H1 (cell line): Measurements from ENCODE around the gene DRAP1. TPM values are rescaled to one million over a fixed set of nuclear protein-coding genes. Genes with fewer than 3 reads are reported as not detected.

Experiments
- CTCF ChIA-PET: fragments of 300-600 bp; sonication (Branson Sonifier 250); formaldehyde crosslinking; loops from one replicate; lab custom pipeline; 2021; ENCODE audit not compliant: partially characterized antibody; lab: Charles Lee
- POLR2A ChIA-PET: fragments of 300-600 bp; sonication (Branson Sonifier 250); formaldehyde crosslinking; loops from one replicate; lab custom pipeline; 2021; ENCODE audit warnings: inconsistent platforms; ENCODE audit not compliant: partially characterized antibody; lab: Charles Lee
- DNase-seq, 2 experiments: peaks; one replicate each; pipeline versions ENCODE4 v3.0.0 to v3.0.0-alpha.2; 2010 to 2022; ENCODE audit warnings: low spot score in 2 of 2, low read depth in 1 of 2, mixed read lengths in 1 of 2
- FAIRE-seq: peaks from 2 replicates; lab custom pipeline; 2011; peaks lifted over from hg19 to GRCh38; lab: Jason Lieb, UNC
- H2AFZ ChIP-seq: 2 replicates; pipeline ENCODE4 v1.8.1; 2012; ENCODE audit warnings: low read length, inconsistent platforms
- H2AK5ac ChIP-seq: 2 replicates; pipeline ENCODE4 v1.6.1; 2013; ENCODE audit warnings: low read depth, low read length
- H2BK120ac ChIP-seq: replicated peaks from 2 replicates; pipeline ENCODE3; 2013; ENCODE audit warnings: low read depth, low read length, inconsistent platforms
- H2BK12ac ChIP-seq: 2 replicates; pipeline ENCODE4 v1.6.1; 2013; ENCODE audit warnings: low read depth, low read length
- H2BK15ac ChIP-seq: 2 replicates; pipeline ENCODE4 v1.6.1; 2013; ENCODE audit warnings: low read length
- H2BK20ac ChIP-seq: 2 replicates; pipeline ENCODE4 v1.6.1; 2013; ENCODE audit warnings: low read length
- H2BK5ac ChIP-seq: 2 replicates; pipeline ENCODE4 v1.6.1; 2013; ENCODE audit warnings: low read depth, low read length
- H3K14ac ChIP-seq: 2 replicates; pipeline ENCODE4 v1.6.1; 2013; ENCODE audit warnings: inconsistent platforms; ENCODE audit not compliant: insufficient read length
- H3K18ac ChIP-seq: 2 replicates; pipeline ENCODE4 v1.6.1; 2013; ENCODE audit warnings: low read length; ENCODE audit errors: extremely low read depth
- H3K23ac ChIP-seq: 2 replicates; pipeline ENCODE4 v1.6.1; 2013; ENCODE audit warnings: inconsistent platforms; ENCODE audit not compliant: insufficient read length
- H3K23me2 ChIP-seq: 2 replicates; pipeline ENCODE4 v1.6.1; 2013; ENCODE audit warnings: low read depth, low read length
- H3K27ac ChIP-seq: 2 replicates; pipeline ENCODE4 v1.6.1; 2011; ENCODE audit warnings: low read depth, low read length, inconsistent platforms
- H3K27me3 ChIP-seq, 4 experiments: replicated peaks in 1 of 4; 1 replicate in 1 of 4; 2 replicates in 3 of 4; pipeline versions ENCODE4 v1.6.1 to v1.8.1; 2011 to 2013; ENCODE audit warnings: low read length in 3 of 4, mild to moderate bottlenecking in 3 of 4, inconsistent platforms in 2 of 4, mixed read lengths in 2 of 4, moderate library complexity in 1 of 4; ENCODE audit not compliant: control insufficient read depth in 3 of 4, insufficient read depth in 3 of 4; ENCODE audit errors: extremely low read depth in 1 of 4
- H3K36me3 ChIP-seq, 4 experiments: 2 replicates each; pipeline versions ENCODE4 v1.6.1 to v1.8.1; 2011 to 2013; ENCODE audit warnings: mild to moderate bottlenecking in 4 of 4, low read length in 3 of 4, moderate library complexity in 2 of 4, control low read depth in 1 of 4, inconsistent platforms in 1 of 4; ENCODE audit not compliant: insufficient read depth in 4 of 4, control insufficient read depth in 2 of 4
- H3K4ac ChIP-seq: replicated peaks from 2 replicates; pipeline ENCODE3; 2013; ENCODE audit warnings: low read length, low read depth, mixed read lengths, inconsistent platforms; ENCODE audit not compliant: insufficient read length
- H3K4me1 ChIP-seq, 4 experiments: replicated peaks in 1 of 4; 1 replicate in 1 of 4; 2 replicates in 3 of 4; pipeline versions ENCODE4 v1.6.1 to v1.8.1; 2011 to 2013; ENCODE audit warnings: low read length in 3 of 4, inconsistent platforms in 2 of 4, mixed read lengths in 1 of 4; ENCODE audit not compliant: insufficient read depth in 4 of 4, control insufficient read depth in 3 of 4
- H3K4me2 ChIP-seq, 2 experiments: 2 replicates each; pipeline versions ENCODE4 v1.6.1 to v1.8.1; 2011 to 2013; ENCODE audit warnings: low read depth in 2 of 2, low read length in 2 of 2, control low read depth in 1 of 2, inconsistent platforms in 1 of 2, mild to moderate bottlenecking in 1 of 2; ENCODE audit not compliant: insufficient read depth in 1 of 2
- H3K4me3 ChIP-seq, 4 experiments: fragments of 200-600, 300-600 bp in 1 of 4; sonication (generic), shearing (Covaris generic), sonication (Bioruptor Twin) in 1 of 4; 2 replicates each; pipeline versions ENCODE4 v1.5.1 to v1.8.1; 2011 to 2016; ENCODE audit warnings: low read length in 4 of 4, low read depth in 3 of 4, control low read depth in 2 of 4, inconsistent platforms in 2 of 4, mild to moderate bottlenecking in 2 of 4, mixed read lengths in 1 of 4, moderate library complexity in 1 of 4; ENCODE audit not compliant: insufficient read depth in 2 of 4; ENCODE audit errors: extremely low read depth in 1 of 4
- H3K56ac ChIP-seq: replicated peaks from 2 replicates; pipeline ENCODE3; 2013; ENCODE audit warnings: low read depth, mild to moderate bottlenecking, mixed read lengths, low read length, inconsistent platforms; ENCODE audit not compliant: insufficient read length
- H3K79me1 ChIP-seq: 2 replicates; pipeline ENCODE4 v1.6.1; 2013; ENCODE audit warnings: low read depth, low read length, control low read depth
- H3K79me2 ChIP-seq, 2 experiments: 2 replicates each; pipeline versions ENCODE4 v1.6.1 to v1.8.1; 2012 to 2013; ENCODE audit warnings: low read length in 2 of 2, mild to moderate bottlenecking in 2 of 2, inconsistent platforms in 1 of 2; ENCODE audit not compliant: insufficient read depth in 2 of 2, control insufficient read depth in 1 of 2
- H3K9ac ChIP-seq, 4 experiments: replicated peaks in 1 of 4; 1 replicate in 1 of 4; 2 replicates in 3 of 4; pipeline versions ENCODE4 v1.6.1 to v1.8.1; 2011 to 2013; ENCODE audit warnings: low read depth in 3 of 4, low read length in 3 of 4, control low read depth in 2 of 4, mild to moderate bottlenecking in 2 of 4, moderate library complexity in 2 of 4, inconsistent platforms in 1 of 4; ENCODE audit errors: extremely low read depth in 1 of 4
- H3K9me3 ChIP-seq, 2 experiments: 2 replicates each; pipeline versions ENCODE4 v1.6.1 to v1.8.1; 2012 to 2013; ENCODE audit warnings: mild to moderate bottlenecking in 2 of 2, moderate library complexity in 2 of 2, control low read depth in 1 of 2, inconsistent platforms in 1 of 2, low read depth in 1 of 2, low read length in 1 of 2, mixed read lengths in 1 of 2; ENCODE audit not compliant: insufficient read depth in 2 of 2
- H4K20me1 ChIP-seq, 2 experiments: replicated peaks in 1 of 2; 2 replicates each; pipeline versions ENCODE3 to v1.8.1; 2011 to 2013; ENCODE audit warnings: inconsistent platforms in 2 of 2, low read length in 2 of 2, mild to moderate bottlenecking in 1 of 2; ENCODE audit not compliant: insufficient read depth in 2 of 2, control insufficient read depth in 1 of 2
- H4K5ac ChIP-seq: 2 replicates; pipeline ENCODE4 v1.6.1; 2013; ENCODE audit warnings: low read length, low read depth, mixed read lengths, inconsistent platforms; ENCODE audit not compliant: insufficient read length
- H4K8ac ChIP-seq: 2 replicates; pipeline ENCODE4 v1.8.0; 2013; ENCODE audit warnings: mild to moderate bottlenecking, moderate library complexity, low read length, inconsistent platforms; ENCODE audit not compliant: insufficient read depth; ENCODE audit errors: extremely low read depth
- H4K91ac ChIP-seq: replicated peaks from 2 replicates; pipeline ENCODE3; 2013; ENCODE audit warnings: low read length, mixed read lengths, inconsistent platforms; ENCODE audit not compliant: insufficient read length
- ATF3 ChIP-seq: IDR thresholded peaks from 2 replicates; pipeline ENCODE4 v1.6.1; 2011; ENCODE audit warnings: low read depth, mild to moderate bottlenecking, low read length; ENCODE audit not compliant: insufficient read depth
- BACH1 ChIP-seq: IDR thresholded peaks from 2 replicates; pipeline ENCODE4 v1.6.1; 2012; ENCODE audit warnings: low read length, improper control_type of control experiment
- CBX8 ChIP-seq: fragments of 300-800, 300-1000 bp; sonication (generic); IDR thresholded peaks from 2 replicates; pipeline ENCODE4 v1.7.1; 2016; ENCODE audit warnings: low read depth, low read length, borderline replicate concordance
- CHD2 ChIP-seq: IDR thresholded peaks from 2 replicates; pipeline ENCODE4 v1.6.1; 2012; ENCODE audit warnings: low read length, improper control_type of control experiment
- CTBP2 ChIP-seq: IDR thresholded peaks from 2 replicates; pipeline ENCODE4 v1.7.0; 2011; ENCODE audit warnings: borderline replicate concordance, mild to moderate bottlenecking, moderate library complexity, mixed read lengths, low read length; ENCODE audit not compliant: insufficient read depth, insufficient read length
- GABPA ChIP-seq: IDR thresholded peaks from 2 replicates; pipeline ENCODE4 v1.6.1; 2011; ENCODE audit warnings: mild to moderate bottlenecking, low read length, moderate library complexity, borderline replicate concordance; ENCODE audit not compliant: insufficient read depth
- KDM4A ChIP-seq: IDR thresholded peaks from one replicate; pipeline ENCODE4 v1.7.1; 2012; ENCODE audit warnings: low read depth, mild to moderate bottlenecking, moderate library complexity, low read length, inconsistent platforms; ENCODE audit not compliant: severe bottlenecking
- KDM5A ChIP-seq: fragments of 200-600 bp; IDR thresholded peaks from 2 replicates; pipeline ENCODE4 v1.7.1; 2012; ENCODE audit warnings: mild to moderate bottlenecking, low read length, inconsistent platforms, mixed read lengths
- NRF1 ChIP-seq: IDR thresholded peaks from 2 replicates; pipeline ENCODE4 v1.6.1; 2011; ENCODE audit warnings: mild to moderate bottlenecking, low read depth, low read length, improper control_type of control experiment
- PHF8 ChIP-seq: fragments of 200-600 bp; sonication (generic); conservative IDR thresholded peaks from 2 replicates; pipeline ENCODE4 v1.7.1; 2012; ENCODE audit warnings: low read depth, mild to moderate bottlenecking, inconsistent platforms, low read length, moderate library complexity
- POLR2A ChIP-seq, 2 experiments: IDR thresholded peaks; 1 replicate in 1 of 2; 2 replicates in 1 of 2; pipeline ENCODE4 v1.6.1; 2011; ENCODE audit warnings: low read depth in 2 of 2, low read length in 2 of 2, mild to moderate bottlenecking in 2 of 2; ENCODE audit errors: control extremely low read depth in 1 of 2
- WGBS, 2 experiments: shearing (Covaris generic) in 1 of 2; methylation state at CpG; one replicate each; pipeline versions ENCODE4 v1.1.6 to v1.1.7; 2013 to 2015; ENCODE audit warnings: low lambda C conversion rate in 2 of 2, mixed read lengths in 2 of 2, inconsistent platforms in 1 of 2, low coverage in 1 of 2, missing lambda C conversion rate in 1 of 2; ENCODE audit not compliant: insufficient replicate concordance in 2 of 2, insufficient coverage in 1 of 2, insufficient read length in 1 of 2; ENCODE audit errors: extremely low coverage in 1 of 2, missing lambda C conversion rate in 1 of 2; 5-methylcytosine and 5-hydroxymethylcytosine counted together
- polyA plus RNA-seq, 7 experiments: library from polyadenylated mRNA; depleted of rRNA in 3 of 7; stranded (reverse) in 5 of 7; unstranded in 2 of 7; fragments of >200 nt in 5 of 7; fragments of 200-250 nt in 2 of 7; gene quantifications; 1 replicate in 5 of 7; 2 replicates in 1 of 7; 4 replicates in 1 of 7; pipeline versions ENCODE4 v1.2.1 to v1.2.3, GENCODE V29; 2011 to 2013; ENCODE audit warnings: missing spikeins in 2 of 7, mixed read lengths in 2 of 7
- total RNA-seq: library from RNA; stranded (reverse); fragmentation: NEBNext Ultra II Directional; extraction: Animal tissue kit (Norgen Biotek cat#: 25700); gene quantifications from 2 replicates; pipeline ENCODE4 v1.2.1, GENCODE V29; 2021

The DRAP1 gene
- total and polyA plus RNA-seq, 2 of the 8 experiments (the other 6 are each of a cell fraction or from before 2014, with no cell fraction given): 62.5 to 98.7 TPM

- Histone ChIP-seq H3K36me3 (no peaks in the 10 kb centered on the region), H4K5ac (no peak overlapping the region), H4K20me1 (no peaks in the 10 kb centered on the region), H3K23me2 (no peaks in the 10 kb centered on the region), H3K56ac (no peak overlapping the region), H3K27me3 (no peaks in the 10 kb centered on the region), H2AFZ (no peak overlapping the region), H2BK20ac (no peak overlapping the region), H2BK12ac (0 out of 2 replicates have a peak overlapping the region, but pooled peaks have one; percentile 43), H4K91ac (no peak overlapping the region), H2BK120ac (no peak overlapping the region), H3K9me3 (no peaks in the 10 kb centered on the region), H3K4me1 (peaks cover 0 to 8% (median 5%) of the 10 kb centered on the region in 4 experiments; a peak in 5 of 7 replicates), H3K4me3 (no peak overlapping the region), H4K8ac (no peak overlapping the region), H3K27ac (no peak overlapping the region), H3K14ac (no peak overlapping the region), H2BK15ac (no peak overlapping the region), H3K9ac (no peak overlapping the region), H3K18ac (no peak overlapping the region), H2AK5ac (no peak overlapping the region), H3K4me2 (no peak overlapping the region), H2BK5ac (no peak overlapping the region; the same call in 1 of the 2 replicates), H3K79me1 (no peaks in the 10 kb centered on the region), H3K23ac (no peak overlapping the region), H3K79me2 (no peaks in the 10 kb centered on the region), H3K4ac (no peak overlapping the region)
- DNase-seq (no peak), FAIRE-seq (no peak)
- 88% methylated on average over 6 of the region's 6 CpGs; no CpG with 5 or more reads in 1 of the 2 experiments for WGBS, 2 experiments
- CTCF ChIA-PET: interaction anchor here (0.6 to 1.1 kb wide), 2 partner anchors 15 to 80 kb away, joined by 3 read pairs; no protein-coding TSS in a partner anchor
- POLR2A ChIA-PET: interaction anchor here (1.0 to 2.1 kb wide), 4 partner anchors 9 to 69 kb away, joined by 3 to 10 read pairs (median 6); partner anchors contain the start of genes MUS81 and SART1
- no peak for TF ChIP-seq BACH1
- TF ChIP-seq POLR2A (IDR thresholded peaks at IDR 0.05; ENCODE audit: control extremely low read depth in 1 of 2, low read depth in 2 of 2, low read length in 2 of 2): no peak
- TF ChIP-seq KDM5A: no peak
- no peak for TF ChIP-seq NRF1
- no peak for TF ChIP-seq ATF3
- TF ChIP-seq CBX8: no peak
- TF ChIP-seq KDM4A: no peak
- TF ChIP-seq CHD2: no peak
- no peak for TF ChIP-seq PHF8
- TF ChIP-seq CTBP2: no peak
- TF ChIP-seq GABPA: no peak
Measured at GRCh38 chr11:65928667-65929066, 9.4 kb downstream of the DRAP1 start.
